Measurements from ENCODE around the gene TMIE.
"Not testable (repeated sequence)": the region's sequence is repeated elsewhere in the genome, so short reads cannot be mapped to it uniquely, and the experiment has no call there.

Gene TMIE

DNA sequence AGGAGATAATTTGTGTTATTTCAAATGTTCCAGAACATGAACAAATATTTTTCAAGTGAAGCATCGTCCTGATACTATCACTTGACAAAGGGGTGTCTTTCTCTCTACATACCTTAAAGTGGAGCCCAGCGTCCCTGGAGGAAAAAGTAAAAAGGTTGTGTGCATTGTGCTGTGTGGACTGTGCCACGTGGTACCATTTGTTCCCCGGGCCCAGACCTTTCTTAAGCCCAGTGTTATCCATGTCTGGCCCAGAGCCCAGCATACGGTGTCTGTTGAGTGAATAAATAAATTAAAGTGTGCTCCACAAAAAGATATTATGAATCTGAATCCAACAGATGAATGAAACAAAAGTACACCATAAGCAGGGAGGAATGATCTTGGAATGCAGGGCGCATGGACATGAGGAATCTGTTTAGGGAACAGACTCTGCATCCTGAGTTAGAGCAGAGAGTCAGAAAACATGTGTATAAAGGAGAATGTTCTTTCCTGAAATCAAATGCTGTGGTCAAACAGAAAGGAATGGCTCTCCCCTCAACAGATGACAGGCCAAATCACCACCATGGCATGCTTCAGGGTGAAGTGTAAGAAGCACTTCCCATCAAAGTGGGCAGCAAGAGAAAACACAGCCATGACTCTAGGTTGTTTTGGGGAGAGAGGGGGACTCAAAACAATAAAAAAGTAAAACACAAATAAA is 24.6 kb downstream of the TMIE start:
- DNase-seq (ENCODE audit: low read depth): no peak

- DNase-seq (ENCODE audit: low read depth): no peak
Observed at GRCh38 chr3:46729038-46729437, 27.8 kb downstream of the TMIE start.

DNA sequence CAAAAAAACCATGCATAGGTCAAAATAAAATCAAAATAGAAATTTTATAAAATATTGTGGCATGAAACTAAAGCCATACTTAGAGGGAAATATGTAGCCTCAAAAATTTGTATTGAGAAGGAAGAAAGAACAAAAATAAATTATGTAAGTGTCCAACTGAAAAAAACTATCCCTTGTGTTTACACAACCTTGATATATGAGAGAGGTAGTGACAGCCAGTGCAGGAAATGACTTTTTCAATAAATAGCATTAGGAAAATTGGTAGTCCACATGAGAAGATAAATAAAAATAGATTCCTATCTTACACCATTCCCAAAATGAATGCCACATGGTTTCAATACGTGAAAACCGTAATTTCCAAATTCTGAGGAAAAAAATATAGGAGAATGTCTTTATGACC is 29.6 kb downstream of the TMIE start:
- no peak for DNase-seq (ENCODE audit: low read depth)

DNA sequence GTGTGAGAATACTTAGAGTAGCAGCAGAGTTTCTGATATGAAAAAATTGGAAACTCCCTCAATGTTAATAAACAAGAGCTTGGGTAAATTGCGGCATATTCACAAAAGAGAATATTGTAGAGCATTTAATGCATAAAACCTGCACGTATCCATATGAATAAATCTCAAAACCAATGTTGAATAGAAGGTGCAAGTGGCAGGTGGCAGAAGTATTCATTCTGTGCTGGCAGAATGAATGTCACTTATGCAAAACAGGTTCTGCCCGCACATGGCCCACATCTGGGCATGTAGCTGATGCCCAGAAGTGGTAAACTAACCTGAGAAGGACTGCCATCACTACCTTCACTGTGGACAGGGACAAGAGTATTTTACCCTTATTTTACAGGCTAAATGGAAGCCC is 30.6 kb downstream of the TMIE start:
- no peak for DNase-seq (ENCODE audit: low read depth)

DNA sequence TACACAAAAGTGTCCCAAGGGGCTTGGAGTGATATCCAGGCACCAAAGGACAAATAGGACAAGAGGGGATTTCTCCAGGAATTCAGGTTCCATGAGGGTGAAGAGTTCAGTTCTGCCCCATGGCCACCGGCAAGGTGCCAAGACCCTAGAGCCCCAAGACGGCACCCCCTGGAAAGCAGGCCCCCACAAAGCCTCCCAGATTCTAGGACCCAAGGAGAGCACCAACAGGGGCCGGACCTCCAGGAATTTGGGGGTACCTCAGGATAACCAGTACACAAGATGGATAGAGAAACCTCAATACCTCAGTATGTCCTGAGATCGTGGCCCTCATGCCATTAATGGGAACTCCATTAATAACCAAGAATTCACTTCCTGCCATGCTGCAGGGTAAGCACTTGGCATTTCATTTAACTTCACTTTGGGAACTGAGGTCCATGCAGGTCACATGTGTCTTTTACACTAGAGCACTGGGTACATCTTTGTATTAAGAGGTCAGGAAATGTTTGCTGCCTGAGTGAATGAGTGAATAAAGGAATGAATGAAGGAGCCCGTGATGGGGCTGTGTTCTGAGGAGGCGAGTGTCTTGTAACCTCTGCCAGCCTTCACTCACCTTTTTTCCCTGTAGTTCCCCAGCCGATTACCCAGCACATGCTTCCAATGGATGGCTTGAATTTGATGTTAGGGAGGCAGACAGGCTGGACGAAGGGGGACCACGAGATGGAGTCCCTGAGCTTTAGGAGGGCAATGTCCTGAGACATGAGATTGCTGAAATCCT is 32.0 kb downstream of the TMIE start:
- DNase-seq (ENCODE audit: low read depth): no peak

- DNase-seq (ENCODE audit: low read depth): no peak
Observed at GRCh38 chr3:46734773-46735172, 33.6 kb downstream of the TMIE start.

DNA sequence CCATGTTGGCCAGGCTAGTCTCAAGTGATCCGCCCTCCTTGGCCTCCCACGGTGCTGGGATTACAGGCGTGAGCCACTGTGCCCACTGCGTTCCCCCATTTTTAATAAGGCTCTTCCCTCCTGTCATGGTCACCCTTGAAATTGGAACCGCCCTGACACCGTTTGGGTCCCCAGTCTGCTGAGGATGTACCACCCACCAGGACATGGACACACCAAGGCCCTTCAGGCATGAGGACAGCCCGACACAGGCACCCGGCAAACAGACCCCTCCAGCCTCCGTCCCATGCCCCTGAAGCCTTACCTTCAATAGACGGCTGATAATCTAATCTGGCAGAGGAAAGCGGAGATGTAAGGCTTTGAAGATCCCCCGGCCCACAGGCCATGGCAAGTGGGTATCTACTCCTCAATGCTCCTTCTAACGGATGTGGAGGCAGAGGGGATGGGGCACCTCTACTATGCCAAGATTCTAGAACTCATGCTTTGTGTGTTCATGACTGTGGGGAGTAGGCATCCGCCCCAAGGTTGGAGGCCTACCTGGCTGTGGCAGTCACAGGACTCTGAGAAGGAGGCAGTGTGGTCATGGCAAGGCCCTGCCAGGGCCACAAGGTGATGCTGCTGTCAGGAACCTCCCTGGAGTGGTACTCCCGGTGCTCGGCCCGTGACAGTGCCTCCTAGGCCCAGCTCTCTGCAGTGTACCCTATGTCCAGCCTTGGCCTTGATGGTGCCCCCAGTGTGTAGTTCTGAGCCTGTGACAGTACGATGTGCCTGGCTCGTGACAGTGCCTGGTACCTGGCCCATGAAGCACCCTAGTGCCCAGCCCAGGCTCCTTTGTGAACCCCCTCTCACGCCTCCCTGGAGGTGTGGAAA is 35.0 kb downstream of the TMIE start:
- no peak for DNase-seq (ENCODE audit: low read depth)

DNA sequence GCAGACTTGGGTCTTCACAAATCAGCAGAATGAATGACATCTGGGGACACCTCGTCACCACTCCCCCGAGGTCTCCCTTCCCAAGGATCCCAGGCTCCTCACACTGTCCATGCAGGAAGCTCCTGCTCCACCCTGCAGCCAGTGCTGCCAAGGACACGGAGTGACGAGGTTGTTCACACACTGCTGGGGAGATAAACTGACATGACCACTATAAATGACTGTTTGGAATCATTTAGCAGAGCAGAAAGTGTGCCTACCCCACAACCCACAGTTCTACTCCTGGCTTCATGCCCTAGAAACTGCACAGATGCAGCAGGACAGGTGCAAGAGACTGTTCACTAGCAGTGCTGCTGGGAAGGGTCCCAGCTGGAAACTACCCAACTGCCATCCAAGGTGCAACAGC is 36.1 kb downstream of the TMIE start:
- DNase-seq (ENCODE audit: low read depth): no peak

DNA sequence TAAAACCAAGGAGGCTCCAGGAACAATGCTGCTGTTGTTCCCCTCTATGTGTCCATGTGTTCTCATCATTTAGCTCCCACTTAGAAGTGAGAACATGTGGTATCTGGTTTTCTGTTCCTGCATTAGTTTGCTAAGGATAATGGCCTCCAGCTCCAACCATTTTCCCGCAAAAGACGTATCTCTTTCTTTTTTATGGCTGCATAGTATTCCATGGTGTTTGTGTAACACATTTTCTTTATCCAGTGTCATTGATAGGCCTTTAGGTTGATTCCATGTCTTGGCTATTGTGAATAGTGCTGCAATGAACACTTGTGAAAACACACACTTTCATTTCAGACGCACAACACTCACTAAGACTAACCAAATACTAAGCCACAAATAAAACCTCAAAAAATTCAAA is 38.4 kb downstream of the TMIE start:
- DNase-seq (ENCODE audit: low read depth): not testable (repeated sequence)

GRCh38 chr3:46742992-46743585 is 41.9 kb downstream of the TMIE start:
- no peak for DNase-seq (ENCODE audit: low read depth)

DNA sequence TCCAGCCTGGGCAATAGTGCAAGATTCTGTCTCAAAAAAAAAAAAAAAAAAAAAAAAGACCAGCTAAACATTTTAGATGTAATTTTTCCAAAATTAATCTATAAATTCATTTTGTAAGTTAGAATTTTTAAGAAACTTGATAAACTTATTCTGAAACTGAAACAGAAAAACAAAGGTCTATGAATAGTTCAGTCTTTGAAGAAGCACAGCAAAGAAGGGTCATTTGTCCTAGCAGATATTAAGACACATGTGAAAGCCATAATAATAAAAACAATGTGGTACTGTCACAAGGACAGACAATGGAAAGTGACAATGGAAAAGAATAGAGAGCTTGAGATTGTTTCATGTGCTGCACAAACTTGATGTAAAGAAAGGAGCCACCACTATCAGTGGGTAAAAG is 45.5 kb downstream of the TMIE start:
- DNase-seq (ENCODE audit: low read depth): no peak

GRCh38 chr3:46748170-46748569 is 47.0 kb downstream of the TMIE start:
- DNase-seq (ENCODE audit: low read depth): no peak

- no peak for DNase-seq (ENCODE audit: low read depth)
Observed at GRCh38 chr3:46749129-46749528, 47.9 kb downstream of the TMIE start.

GRCh38 chr3:46750555-46751038 is 49.4 kb downstream of the TMIE start:
- no peak for DNase-seq (ENCODE audit: low read depth)

DNA sequence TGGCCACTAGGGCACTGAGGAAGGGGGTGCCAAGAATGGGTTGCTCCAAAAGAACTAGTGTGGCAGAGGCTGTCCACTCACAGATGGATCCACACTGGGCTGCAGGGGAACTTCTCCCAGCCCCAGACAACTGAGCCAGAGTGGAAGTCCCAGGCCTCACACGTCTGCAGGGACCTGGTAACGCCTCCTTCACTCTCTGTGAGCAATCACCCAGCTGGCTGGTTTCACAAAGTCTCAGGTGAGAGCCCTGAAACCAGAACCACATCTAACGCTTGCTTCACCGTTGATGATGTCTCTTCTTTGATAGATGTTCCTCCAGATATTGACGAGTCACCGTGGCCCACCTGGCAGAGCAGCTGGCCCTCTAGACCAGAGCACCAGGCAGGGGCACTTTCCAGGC is 51.9 kb downstream of the TMIE start:
- not testable (repeated sequence) for DNase-seq (ENCODE audit: low read depth)

- no peak for DNase-seq (ENCODE audit: low read depth)
Observed at GRCh38 chr3:46755646-46756045, 54.5 kb downstream of the TMIE start.

DNA sequence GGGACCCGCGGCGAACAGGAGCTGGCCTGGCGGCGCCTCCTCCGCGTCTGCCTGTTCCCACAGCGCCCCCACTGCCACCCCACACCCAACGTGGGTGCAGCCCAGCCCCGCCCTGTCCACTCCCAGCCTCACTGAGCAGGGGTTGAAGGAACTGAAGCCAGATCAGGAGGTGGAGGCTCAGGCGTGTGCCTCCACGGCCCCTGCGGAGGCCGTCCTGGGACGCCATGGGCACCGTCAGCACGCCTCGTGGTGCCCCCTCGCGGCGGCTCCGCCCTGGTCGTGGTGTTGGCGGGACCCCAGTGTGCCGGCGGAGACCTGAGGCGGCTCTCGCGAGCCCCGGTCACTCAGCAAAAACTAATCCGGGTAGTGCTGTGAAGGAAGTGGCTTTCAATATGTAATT is 55.5 kb downstream of the TMIE start:
- DNase-seq (ENCODE audit: low read depth): no peak

DNA sequence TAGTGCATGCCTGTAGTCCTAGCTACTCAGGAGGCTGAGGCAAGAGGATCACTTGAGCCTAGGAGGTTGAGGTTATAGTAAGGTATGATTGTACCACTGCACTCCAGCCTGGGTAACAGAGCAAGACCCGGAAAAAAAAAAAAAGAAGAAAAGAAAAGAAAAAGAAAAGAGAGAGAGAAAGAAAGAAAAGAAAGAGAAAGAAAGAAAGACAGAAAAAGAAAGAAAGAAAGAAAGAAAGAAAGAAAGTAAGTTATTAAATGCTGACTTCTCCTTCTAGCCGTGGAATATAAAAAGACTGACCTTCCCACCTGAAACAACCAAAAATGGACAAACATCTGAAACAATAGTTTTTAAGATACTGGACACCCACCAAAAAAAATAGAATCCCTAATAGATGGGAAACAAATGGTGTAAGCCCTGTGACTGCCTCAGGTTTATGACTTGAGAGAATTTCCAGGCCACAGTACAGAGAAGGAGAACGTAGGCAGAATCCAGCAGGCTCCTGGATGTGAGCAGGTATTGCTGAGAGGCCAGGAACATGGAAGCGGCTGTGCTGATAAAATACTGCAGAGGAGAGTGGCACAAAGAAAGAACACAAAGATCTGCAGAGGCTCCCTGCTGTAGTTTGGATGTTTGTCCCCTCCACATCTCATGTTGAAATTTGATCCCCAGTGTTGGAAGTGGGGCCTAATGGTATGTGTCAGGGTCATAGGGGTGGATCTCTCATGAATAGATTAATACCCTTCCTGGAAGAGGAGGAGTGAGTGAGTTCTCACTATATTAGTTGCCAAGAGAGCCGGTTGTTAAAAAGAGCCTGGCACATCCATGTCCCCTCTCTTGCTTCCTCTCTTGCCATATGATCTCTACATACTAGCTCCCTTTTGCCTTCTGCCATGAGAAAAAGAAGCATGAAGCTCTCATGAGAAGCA is 58.3 kb downstream of the TMIE start:
- DNase-seq (ENCODE audit: low read depth): no peak
